Activated naive CD8-positive, alpha-beta T cell treated with anti-CD3 and anti-CD28 coated beads, Interleukin-2, amount 10 ng/mL, durations not matched to agents 7 days and 5 days (primary cell): ENCODE results near the gene DOCK10. TPM values are rescaled to one million over a fixed set of nuclear protein-coding genes. Genes with fewer than 3 reads are reported as not detected.
A peak's percentile ranks its signal among the peaks of the same experiment; 100 is the strongest.

ENCODE experiments used
- ATAC-seq: fragments of 150-1000 bp; cut with Tn5 transposase; one replicate; pipeline ENCODE4 v1.10.0; 2021; ENCODE audit warnings: low read depth, moderate library complexity
- POLR2A ChIA-PET: fragments of 350-600 bp; sonication (Branson Sonifier 250); formaldehyde crosslinking; loops from one replicate; lab custom pipeline; 2021; ENCODE audit warnings: antibody characterized with exemption; lab: Charles Lee
- DNase-seq: peaks from one replicate; pipeline ENCODE4 v3.0.0; 2021
- H3K27ac Mint-ChIP-seq: one replicate; pipeline ENCODE4 v1.8.0; 2022; ENCODE audit warnings: mild to moderate bottlenecking, mixed read lengths
- H3K27me3 Mint-ChIP-seq: one replicate; pipeline ENCODE4 v1.8.0; 2022; ENCODE audit warnings: mild to moderate bottlenecking, moderate library complexity, mixed read lengths
- H3K36me3 Mint-ChIP-seq: one replicate; pipeline ENCODE4 v1.8.0; 2021; ENCODE audit warnings: mild to moderate bottlenecking, mixed read lengths
- H3K4me1 Mint-ChIP-seq: one replicate; pipeline ENCODE4 v1.8.0; 2021; ENCODE audit warnings: mixed read lengths
- H3K4me3 Mint-ChIP-seq: one replicate; pipeline ENCODE4 v1.8.0; 2022; ENCODE audit warnings: mild to moderate bottlenecking, moderate library complexity, mixed read lengths
- H3K9me3 Mint-ChIP-seq: one replicate; pipeline ENCODE4 v1.8.0; 2021; ENCODE audit warnings: mixed read lengths
- total RNA-seq, 2 experiments: library from RNA; stranded (reverse); gene quantifications; one replicate each; pipeline ENCODE4 v1.2.3, GENCODE V29; 2021

DOCK10 gene
- total RNA-seq, 2 experiments from 2014 or later, result 259 to 273 TPM

GRCh38 chr2:225019105-225019504, 23.2 kb downstream of the DOCK10 start:
- no peak for DNase-seq
- Mint-ChIP-seq H3K9me3 (no peaks in the 10 kb centered on the region), H3K4me1 (peaks cover 48% of the 10 kb centered on the region), H3K27me3 (no peaks in the 10 kb centered on the region), H3K36me3 (peaks cover 29% of the 10 kb centered on the region), H3K4me3 (no peak overlapping the region), H3K27ac (no peak overlapping the region)
- no peak for ATAC-seq
- POLR2A ChIA-PET, result no interaction called here

GRCh38 chr2:225017713-225018112, 24.6 kb downstream of the DOCK10 start:
- POLR2A ChIA-PET, result interaction anchor here (0.7 kb wide), 1 partner anchor 442 kb away, joined by 4 read pairs; no protein-coding TSS in a partner anchor

DNA sequence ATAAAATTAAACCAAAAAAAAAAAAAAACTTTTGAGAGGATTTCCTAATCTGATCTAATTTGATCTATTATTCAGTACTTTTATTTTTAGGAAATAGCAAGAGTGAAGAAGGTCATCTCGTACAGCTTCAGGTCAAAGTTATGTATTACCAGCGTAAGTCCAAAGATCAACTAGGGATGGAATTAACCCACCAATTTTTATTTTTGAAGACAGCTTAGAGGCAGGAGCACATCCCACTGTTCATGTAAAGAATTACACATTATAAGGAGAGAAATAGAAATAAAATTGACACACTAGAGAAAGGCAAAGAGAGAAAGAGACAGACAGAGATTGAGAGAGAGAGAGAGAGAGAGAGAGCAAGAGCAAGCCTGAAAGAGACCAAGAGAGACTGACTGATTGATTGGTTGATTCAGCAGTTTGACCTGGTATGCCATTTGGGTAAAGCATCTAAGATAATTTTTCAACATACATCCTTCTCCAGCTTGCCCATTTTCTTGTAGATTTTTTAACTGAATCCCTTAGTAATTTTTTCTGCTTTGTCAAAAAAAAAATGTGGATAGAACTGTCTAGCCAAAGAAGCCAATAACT, 25.1 kb downstream of the DOCK10 start:
- no peak overlapping the region for H3K27ac Mint-ChIP-seq
- H3K4me1 Mint-ChIP-seq, result peaks cover 45% of the 10 kb centered on the region
- peaks cover 21% of the 10 kb centered on the region for H3K36me3 Mint-ChIP-seq
- no peak for DNase-seq
- H3K4me3 Mint-ChIP-seq, result no peak overlapping the region
- POLR2A ChIA-PET, result interaction anchor here (0.7 kb wide), 1 partner anchor 442 kb away, joined by 4 read pairs; no protein-coding TSS in a partner anchor
- H3K9me3 Mint-ChIP-seq, result no peaks in the 10 kb centered on the region
- no peak for ATAC-seq
- H3K27me3 Mint-ChIP-seq, result no peaks in the 10 kb centered on the region

More at GRCh38 chr2:225017713-225018112, 24.6 kb downstream of the DOCK10 start:
- H3K27me3 Mint-ChIP-seq, result no peaks in the 10 kb centered on the region
- DNase-seq (no peak), ATAC-seq (no peak)
- H3K36me3 Mint-ChIP-seq, result peaks cover 26% of the 10 kb centered on the region
- peaks cover 50% of the 10 kb centered on the region for H3K4me1 Mint-ChIP-seq
- H3K9me3 Mint-ChIP-seq, result no peaks in the 10 kb centered on the region
- no peak overlapping the region for H3K4me3 Mint-ChIP-seq
- no peak overlapping the region for H3K27ac Mint-ChIP-seq

DNA sequence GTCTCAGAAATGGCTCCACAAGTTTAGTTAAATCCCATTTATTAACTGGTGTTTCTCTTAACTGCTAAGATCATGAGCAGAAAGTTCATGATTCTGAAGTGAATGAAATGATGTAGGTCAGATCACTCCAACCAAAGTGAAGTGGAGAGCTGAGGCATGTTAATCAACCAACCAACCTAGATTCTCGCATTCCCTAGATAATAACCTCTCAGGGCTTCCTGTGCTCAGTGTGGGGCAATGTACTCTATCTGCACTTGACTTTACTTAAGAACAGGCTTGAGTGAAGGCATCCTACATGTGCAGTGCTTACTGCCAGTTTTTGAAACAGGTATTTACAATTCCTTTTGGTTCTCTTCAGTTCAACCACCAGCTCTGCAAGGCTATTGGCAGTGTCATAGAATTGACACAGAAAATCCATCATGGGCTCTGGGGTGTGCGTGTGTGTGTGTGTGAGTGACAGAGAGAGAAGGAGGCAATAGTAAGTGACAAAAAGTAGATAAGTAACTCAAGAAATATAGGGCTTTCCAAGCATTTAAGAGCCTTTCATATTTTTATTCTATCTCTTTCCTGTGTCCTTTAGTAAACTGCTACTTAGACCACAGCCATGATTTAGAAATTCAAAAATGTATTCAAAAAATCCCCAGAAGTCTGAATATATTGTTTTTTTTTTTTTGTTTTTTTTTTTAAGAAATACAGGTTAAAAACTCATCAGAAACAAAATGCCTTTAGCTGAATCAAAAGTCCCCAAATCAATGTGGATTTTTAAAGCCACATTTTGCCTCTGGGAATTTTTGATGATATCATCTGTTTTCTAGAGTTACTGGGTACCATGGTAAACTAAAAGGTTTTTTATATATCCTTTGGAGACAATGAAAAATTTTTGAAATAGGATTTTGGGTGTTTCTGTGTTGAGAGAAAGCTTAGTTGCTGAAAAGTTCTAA, 28.6 kb downstream of the DOCK10 start:
- Mint-ChIP-seq H3K36me3 (peaks cover 11% of the 10 kb centered on the region), H3K27me3 (no peaks in the 10 kb centered on the region), H3K27ac (no peak overlapping the region), H3K9me3 (no peaks in the 10 kb centered on the region), H3K4me1 (peaks cover 33% of the 10 kb centered on the region), H3K4me3 (no peak overlapping the region)
- peak; percentile 41 for ATAC-seq
- DNase-seq, result no peak
- POLR2A ChIA-PET, result interaction anchor here (0.6 to 0.7 kb wide), 4 partner anchors 11 to 190 kb away, joined by 3 to 5 read pairs (median 4); no protein-coding TSS in a partner anchor

GRCh38 chr2:225011585-225011984, 30.7 kb downstream of the DOCK10 start:
- Mint-ChIP-seq H3K9me3 (no peaks in the 10 kb centered on the region), H3K4me3 (no peak overlapping the region), H3K4me1 (peaks cover 40% of the 10 kb centered on the region), H3K27ac (no peak overlapping the region), H3K27me3 (no peaks in the 10 kb centered on the region), H3K36me3 (peaks cover 12% of the 10 kb centered on the region)
- POLR2A ChIA-PET, result no interaction called here
- DNase-seq (no peak), ATAC-seq (no peak)

- no peak for ATAC-seq
- H3K9me3 Mint-ChIP-seq, result no peaks in the 10 kb centered on the region
- no peak overlapping the region for H3K27ac Mint-ChIP-seq
- POLR2A ChIA-PET, result no interaction called here
- no peak for DNase-seq
- peaks cover 44% of the 10 kb centered on the region for H3K4me1 Mint-ChIP-seq
- no peak overlapping the region for H3K4me3 Mint-ChIP-seq
- peaks cover 18% of the 10 kb centered on the region for H3K36me3 Mint-ChIP-seq
- H3K27me3 Mint-ChIP-seq, result no peaks in the 10 kb centered on the region
These were observed 31.5 kb downstream of the DOCK10 start for GRCh38 chr2:225010804-225011203.

DNA sequence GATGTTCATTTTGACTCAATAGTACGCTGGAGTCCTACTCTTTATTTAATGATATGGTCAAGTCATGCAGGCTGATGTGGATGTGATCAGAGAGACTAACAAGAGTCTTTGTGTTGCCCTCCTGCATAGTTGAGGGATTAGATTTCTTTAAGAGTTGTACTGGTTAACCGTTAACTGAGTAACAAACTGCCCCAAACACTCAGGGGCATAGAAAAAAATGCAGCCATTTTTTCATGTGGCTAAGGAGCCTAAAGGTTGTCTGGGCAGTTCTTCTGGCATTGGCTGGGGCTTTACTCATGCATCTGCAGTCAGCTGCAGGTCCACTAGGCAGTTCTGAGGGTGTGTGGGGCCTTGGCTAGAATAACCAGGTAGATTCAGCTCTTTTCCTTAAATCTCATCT, 32.5 kb downstream of the DOCK10 start:
- no peak for DNase-seq
- no peaks in the 10 kb centered on the region for H3K27me3 Mint-ChIP-seq
- H3K4me3 Mint-ChIP-seq, result no peak overlapping the region
- peaks cover 19% of the 10 kb centered on the region for H3K36me3 Mint-ChIP-seq
- peaks cover 47% of the 10 kb centered on the region for H3K4me1 Mint-ChIP-seq
- no peaks in the 10 kb centered on the region for H3K9me3 Mint-ChIP-seq
- no peak overlapping the region for H3K27ac Mint-ChIP-seq
- POLR2A ChIA-PET, result no interaction called here
- ATAC-seq, result no peak

GRCh38 chr2:225008935-225009334, 33.3 kb downstream of the DOCK10 start:
- ATAC-seq (no peak), DNase-seq (no peak)
- POLR2A ChIA-PET, result no interaction called here
- H3K4me1 Mint-ChIP-seq, result peaks cover 55% of the 10 kb centered on the region
- peaks cover 21% of the 10 kb centered on the region for H3K36me3 Mint-ChIP-seq
- H3K9me3 Mint-ChIP-seq, result no peaks in the 10 kb centered on the region
- H3K27me3 Mint-ChIP-seq, result no peaks in the 10 kb centered on the region
- H3K4me3 Mint-ChIP-seq, result peak overlapping the region; percentile 11
- H3K27ac Mint-ChIP-seq, result no peak overlapping the region

GRCh38 chr2:225008179-225008856, 34.0 kb downstream of the DOCK10 start:
- Mint-ChIP-seq H3K4me3 (peak overlapping the region; percentile 11), H3K27me3 (no peaks in the 10 kb centered on the region), H3K4me1 (peaks cover 54% of the 10 kb centered on the region), H3K9me3 (no peaks in the 10 kb centered on the region), H3K27ac (no peak overlapping the region), H3K36me3 (peaks cover 21% of the 10 kb centered on the region)
- POLR2A ChIA-PET, result interaction anchor here (0.5 kb wide), 1 partner anchor 144 kb away, joined by 3 read pairs; no protein-coding TSS in a partner anchor
- ATAC-seq (no peak), DNase-seq (no peak)

DNA sequence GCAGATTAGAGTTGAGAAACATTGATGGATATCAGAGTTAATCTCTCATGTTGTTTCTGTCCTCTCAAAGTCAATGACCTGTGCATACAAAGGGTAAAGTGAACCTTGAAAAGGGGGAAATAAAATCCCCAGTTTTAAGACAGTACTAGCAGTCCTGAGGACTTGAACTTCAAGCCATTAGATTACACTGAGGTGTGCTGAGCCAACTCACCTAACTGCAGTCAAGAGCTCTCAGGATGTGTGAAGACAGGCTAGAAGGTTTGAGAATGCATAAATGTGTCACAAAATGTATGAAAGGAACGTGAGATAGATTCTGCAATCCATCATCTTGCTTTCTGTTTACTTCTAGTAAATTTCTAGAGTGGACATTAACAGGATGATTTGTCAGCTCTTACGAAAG, 35.5 kb downstream of the DOCK10 start:
- no peaks in the 10 kb centered on the region for H3K9me3 Mint-ChIP-seq
- peaks cover 63% of the 10 kb centered on the region for H3K4me1 Mint-ChIP-seq
- H3K4me3 Mint-ChIP-seq, result no peak overlapping the region
- ATAC-seq (no peak), DNase-seq (no peak)
- peaks cover 20% of the 10 kb centered on the region for H3K36me3 Mint-ChIP-seq
- POLR2A ChIA-PET, result no interaction called here
- H3K27ac Mint-ChIP-seq, result peak overlapping the region; percentile 27
- H3K27me3 Mint-ChIP-seq, result no peaks in the 10 kb centered on the region

GRCh38 chr2:225004597-225004996, 37.7 kb downstream of the DOCK10 start:
- no peak for DNase-seq
- ATAC-seq, result no peak
- H3K9me3 Mint-ChIP-seq, result no peaks in the 10 kb centered on the region
- H3K36me3 Mint-ChIP-seq, result peaks cover 21% of the 10 kb centered on the region
- H3K4me1 Mint-ChIP-seq, result peaks cover 71% of the 10 kb centered on the region
- no peak overlapping the region for H3K27ac Mint-ChIP-seq
- H3K4me3 Mint-ChIP-seq, result no peak overlapping the region
- POLR2A ChIA-PET, result interaction anchor here (1.6 kb wide), 1 partner anchor 58 kb away, joined by 9 read pairs; no protein-coding TSS in a partner anchor
- no peaks in the 10 kb centered on the region for H3K27me3 Mint-ChIP-seq

DNA sequence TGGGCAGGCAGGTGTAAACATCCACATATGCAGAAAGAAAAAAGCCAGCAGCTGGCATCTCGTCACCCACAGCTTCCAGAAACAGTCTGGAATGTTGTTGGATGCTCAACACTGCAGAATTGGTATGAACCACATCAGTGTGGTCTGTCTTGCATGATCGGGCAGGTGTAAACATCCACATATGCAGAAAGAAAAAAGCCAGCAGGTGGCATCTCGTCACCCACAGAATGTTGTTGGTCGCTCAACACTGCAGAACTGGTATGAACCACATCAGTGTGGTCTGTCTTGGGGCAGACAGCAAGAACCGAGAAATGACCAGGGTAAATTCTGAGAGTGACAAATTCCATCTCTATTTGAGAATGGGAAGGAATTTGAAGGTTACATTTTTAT, 39.6 kb downstream of the DOCK10 start:
- Mint-ChIP-seq H3K4me1 (peaks cover 62% of the 10 kb centered on the region), H3K9me3 (no peaks in the 10 kb centered on the region), H3K4me3 (no peak overlapping the region), H3K27me3 (no peaks in the 10 kb centered on the region), H3K36me3 (peaks cover 26% of the 10 kb centered on the region), H3K27ac (peak overlapping the region; percentile 83)
- DNase-seq, result no peak
- peak; percentile 70 for ATAC-seq
- POLR2A ChIA-PET, result interaction anchor here (0.9 kb wide), 1 partner anchor 11 kb away, joined by 3 read pairs; no protein-coding TSS in a partner anchor
